ENCODE measurements around the gene FOS. TPM values are rescaled to one million over a fixed set of nuclear protein-coding genes. Genes with fewer than 3 reads are reported as not detected.
"Not testable (repeated sequence)": the region's sequence is repeated elsewhere in the genome, so short reads cannot be mapped to it uniquely, and the experiment has no call there.

FOS gene
- total and polyA plus RNA-seq, 2 of the 4 experiments (the other 2 are of a cell fraction) = 53.6 to 171 TPM

DNA sequence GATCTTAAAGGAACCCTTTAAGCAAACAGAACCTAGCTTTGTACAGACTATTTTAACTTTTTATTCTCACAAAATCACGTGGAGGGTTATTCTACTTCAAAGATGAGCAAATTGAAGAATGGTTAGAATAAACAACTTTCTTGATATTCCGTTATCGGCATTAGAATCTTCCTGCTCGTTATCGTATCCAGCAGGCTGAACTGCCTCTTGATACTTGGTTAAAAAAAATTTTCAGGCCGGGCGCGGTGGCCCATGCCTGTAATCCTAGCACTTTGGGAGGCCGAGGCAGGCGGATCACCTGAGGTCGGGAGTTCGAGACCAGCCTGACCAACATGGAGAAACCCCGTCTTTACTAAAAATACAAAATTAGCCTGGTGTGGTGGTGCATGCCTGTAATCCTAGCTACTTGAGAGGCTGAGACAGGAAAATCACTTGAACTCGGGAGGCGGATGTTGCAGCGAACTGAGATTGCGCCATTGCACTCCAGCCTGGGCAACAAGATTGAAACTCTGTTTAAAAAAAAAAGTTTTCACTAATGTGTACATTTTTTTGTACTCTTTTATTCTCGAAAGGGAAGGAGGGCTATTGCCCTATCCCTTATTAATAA lies 4.0 kb downstream of the FOS start:
- ATAC-seq (ENCODE audit: low read depth); H3K4ac ChIP-seq (ENCODE audit: low read depth, low read length); H3K9me1 ChIP-seq (ENCODE audit: insufficient read depth, low read length); H3K36me3 ChIP-seq (ENCODE audit: control insufficient read depth, insufficient read depth, low read length); POLR2A ChIA-PET (ENCODE audit: unreplicated experiment); H3K9ac ChIP-seq (ENCODE audit: low read depth, low read length); H4K91ac ChIP-seq (ENCODE audit: insufficient read depth, low read depth, low read length); H2BK20ac ChIP-seq (ENCODE audit: low read depth, low read length); H3K18ac ChIP-seq (ENCODE audit: low read depth, low read length); BruUV-seq (replicated peaks); H2AK5ac ChIP-seq (ENCODE audit: low read depth, low read length); H2BK120ac ChIP-seq (ENCODE audit: low read depth, low read length); H3K56ac ChIP-seq (ENCODE audit: extremely low read depth, insufficient read depth, low read length); H3K14ac ChIP-seq (replicated peaks; ENCODE audit: low read depth, low read length); H4K8ac ChIP-seq (ENCODE audit: low read depth in 2 of 2, low read length in 2 of 2); H2BK5ac ChIP-seq (ENCODE audit: low read depth, low read length, poor library complexity, severe bottlenecking); H3K4me1 ChIP-seq (ENCODE audit: control insufficient read depth, insufficient read depth, low read length); H3K9me3 ChIP-seq (ENCODE audit: control insufficient read depth, insufficient read depth, low read length); H3K4me3 ChIP-seq (ENCODE audit: insufficient read depth, low read depth, low read length); H3K27me3 ChIP-seq (ENCODE audit: control insufficient read depth, insufficient read depth, low read length); H3K27ac ChIP-seq (ENCODE audit: insufficient read depth, low read length); dilution Hi-C loops (cut with HindIII; ENCODE audit: low sequenced_read_pairs, unreplicated experiment); H2AFZ ChIP-seq (replicated peaks; ENCODE audit: low read length, poor library complexity); H4K5ac ChIP-seq (ENCODE audit: low read depth, low read length); H3K23ac ChIP-seq (ENCODE audit: low read depth, low read length); H3K4me2 ChIP-seq (ENCODE audit: low read depth, low read length); H2AK9ac ChIP-seq (replicated peaks; ENCODE audit: low read depth, low read length, poor library complexity); H2BK15ac ChIP-seq (ENCODE audit: low read depth, low read length); intact Hi-C loops (cut with micrococcal nuclease): not testable (repeated sequence)
- CTCF ChIA-PET = interaction anchor here (0.6 to 1.2 kb wide), 2 partner anchors 13 to 218 kb away, joined by 3 read pairs; no protein-coding TSS in a partner anchor
- DNase-seq = peak; percentile 68
- WGBS, 2 experiments (ENCODE audit: extremely low coverage in 2 of 2, insufficient read length in 1 of 2) = 96% methylated on average over 4 of the region's 18 CpGs; no CpG with 5 or more reads in 1 of the 2 experiments
- H4K20me1 ChIP-seq (ENCODE audit: insufficient read depth, low read length) = peaks cover 20% of the 10 kb centered on the region
- peaks cover 12 to 30% of the 10 kb centered on the region in 2 experiments for H3K79me1 ChIP-seq (ENCODE audit: low read depth in 1 of 2, low read length in 2 of 2)
- in situ Hi-C loops (cut with MboI; ENCODE audit: low sequenced_read_pairs) = loop anchor here (25.0 kb wide), 1 partner anchor 1755 kb away; the partner anchor contains the start of gene IRF2BPL
- peak; percentile 90 for TF ChIP-seq POLR2A (IDR thresholded peaks at IDR 0.05; ENCODE audit: low read depth, low read length)
- 0 out of 2 replicates have a peak, but pooled peaks have one; percentile 11 for TF ChIP-seq CHD1 (IDR thresholded peaks at IDR 0.05; ENCODE audit: low read depth, low read length)
- TF ChIP-seq CEBPB (IDR thresholded peaks at IDR 0.05; ENCODE audit: low read depth, low read length) = peak; percentile 90
- TF ChIP-seq, protein P1, sequence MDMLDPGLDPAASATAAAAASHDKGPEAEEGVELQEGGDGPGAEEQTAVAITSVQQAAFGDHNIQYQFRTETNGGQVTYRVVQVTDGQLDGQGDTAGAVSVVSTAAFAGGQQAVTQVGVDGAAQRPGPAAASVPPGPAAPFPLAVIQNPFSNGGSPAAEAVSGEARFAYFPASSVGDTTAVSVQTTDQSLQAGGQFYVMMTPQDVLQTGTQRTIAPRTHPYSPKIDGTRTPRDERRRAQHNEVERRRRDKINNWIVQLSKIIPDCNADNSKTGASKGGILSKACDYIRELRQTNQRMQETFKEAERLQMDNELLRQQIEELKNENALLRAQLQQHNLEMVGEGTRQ (IDR thresholded peaks at IDR 0.05; ENCODE audit: low read depth, low read length) = peak; percentile 14; the same call in 1 of the 2 replicates
- TF ChIP-seq SMC3 (IDR thresholded peaks at IDR 0.05; ENCODE audit: low read depth, low read length) = peak; percentile 5; the same call in 1 of the 2 replicates

Measured in IMR-90 (cell line).